ENCODE data around the gene ETV3L.
A peak's percentile ranks its signal among the peaks of the same experiment; 100 is the strongest.

ETV3L gene

DNA sequence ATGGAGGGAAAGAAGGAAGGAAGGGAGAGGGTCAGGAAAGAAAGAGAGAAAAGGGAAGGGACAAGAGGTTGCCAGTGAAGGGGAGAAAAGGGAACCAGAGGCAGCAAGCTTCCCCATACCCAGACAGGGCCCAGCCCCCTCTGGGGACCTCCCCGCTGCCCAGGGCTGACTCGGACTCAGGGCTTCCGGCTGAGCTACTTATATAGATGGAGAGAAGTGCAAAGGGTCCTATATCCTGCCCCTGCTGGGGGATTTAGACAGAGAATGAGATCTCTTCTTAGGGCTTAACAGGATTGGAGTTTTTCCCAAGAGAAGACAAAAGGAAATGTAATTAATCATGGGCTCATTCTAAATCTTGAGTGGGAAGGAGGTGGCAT is at the start of gene ETV3L:
TSS of gene ETV3L (minus strand) at position 176 of the 377 bp plus-strand sequence. CDS start 285 bp downstream, outside the sequence.
- DNase-seq (ENCODE audit: low read depth in 2 of 2) = no peak

DNA sequence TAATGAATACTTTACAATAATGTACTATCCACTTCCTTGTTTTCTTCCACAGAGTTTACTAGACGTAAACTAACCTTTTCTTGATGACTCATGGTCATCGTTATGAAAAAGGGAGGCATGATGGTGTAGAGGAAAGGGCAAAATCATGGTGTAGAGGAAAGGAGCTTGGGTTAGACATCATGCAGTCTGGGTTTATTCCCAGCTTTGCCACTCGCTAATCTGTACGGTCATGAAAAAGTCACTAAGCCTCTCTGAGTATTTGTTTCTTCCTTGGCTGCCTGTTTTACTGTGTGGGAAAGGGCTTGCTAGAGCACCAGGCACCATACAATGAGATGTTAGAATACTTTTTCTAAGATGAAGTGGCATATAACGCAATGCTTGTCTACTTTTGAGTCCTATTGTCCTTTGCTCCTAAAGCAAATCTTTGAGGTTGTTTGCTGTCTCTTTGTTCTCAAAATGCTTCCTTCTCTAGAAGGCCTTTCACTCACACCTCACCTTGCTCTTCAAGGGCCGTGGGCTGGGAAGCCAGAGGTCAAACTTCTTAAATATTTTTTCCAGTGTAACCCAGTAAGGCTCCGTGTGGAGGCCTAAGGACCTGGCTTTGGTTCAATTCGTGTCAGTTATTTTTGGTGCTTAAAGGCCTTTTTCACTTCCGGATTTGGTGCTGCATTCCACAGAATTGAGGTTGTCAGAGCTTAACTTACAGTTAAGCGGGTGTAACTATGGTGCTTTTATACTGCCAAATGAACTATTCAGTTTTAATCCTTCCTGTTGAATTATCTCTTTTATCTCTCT is 48.5 kb upstream of the ETV3L start:
- no peak for DNase-seq (ENCODE audit: low read depth in 2 of 2)

DNA sequence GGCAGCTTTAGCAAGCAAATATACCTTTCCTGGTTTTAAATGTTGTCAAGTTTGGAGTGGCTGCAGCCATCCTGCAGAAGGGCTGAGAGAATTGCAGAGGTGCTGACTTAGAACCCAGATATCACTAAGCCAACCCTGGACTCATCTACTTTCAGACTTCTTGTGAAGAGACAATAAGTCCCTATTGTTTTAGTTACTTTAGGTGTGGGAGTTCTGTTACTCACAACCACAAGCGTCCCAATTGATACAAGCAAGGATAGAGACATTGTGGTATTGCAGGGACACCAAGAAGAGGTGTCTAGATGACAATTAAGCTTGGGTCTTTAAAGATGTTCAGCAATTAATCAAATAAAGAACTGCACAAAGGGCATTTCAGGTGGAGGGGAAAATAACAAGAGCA is 47.4 kb upstream of the ETV3L start:
- DNase-seq (ENCODE audit: low read depth in 2 of 2) = no peak

DNA sequence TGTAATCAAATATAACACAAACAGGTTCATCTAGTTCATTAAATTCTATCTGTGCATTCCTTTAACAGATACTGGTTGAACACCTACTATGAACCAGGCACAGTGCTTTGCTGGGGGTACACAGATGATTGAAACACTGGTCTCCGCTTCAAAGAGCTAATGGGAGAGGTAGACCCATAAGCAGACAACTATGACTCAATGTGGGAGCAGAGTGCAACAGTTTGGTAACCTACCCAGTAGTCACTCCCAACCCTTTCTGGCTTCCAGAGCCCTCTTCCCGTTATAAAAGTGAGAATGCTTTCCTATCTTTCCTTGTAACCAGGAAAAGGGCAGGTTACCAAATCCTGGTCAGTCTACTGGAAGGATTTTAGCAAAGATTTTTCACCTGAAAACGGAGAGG is 46.6 kb upstream of the ETV3L start:
- no peak for DNase-seq (ENCODE audit: low read depth in 2 of 2)

DNA sequence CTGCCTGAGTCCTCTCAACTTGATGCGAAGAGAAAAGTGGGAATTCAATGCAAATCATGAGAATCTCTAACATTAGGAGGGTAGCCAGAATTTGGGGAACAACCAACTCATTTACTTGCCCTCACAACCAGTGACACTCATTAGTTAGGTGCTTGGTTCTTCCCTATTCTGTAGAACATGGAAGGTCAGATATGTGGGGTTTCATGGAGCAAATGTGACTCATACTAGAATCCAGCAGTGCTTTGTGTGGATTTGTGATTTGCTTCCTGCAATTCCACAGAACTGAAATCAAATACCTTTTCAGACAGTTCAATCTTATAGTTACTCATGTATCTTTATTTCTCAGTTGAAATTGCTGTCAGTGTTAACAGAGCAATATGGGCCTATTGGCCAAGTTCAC is 45.5 kb upstream of the ETV3L start:
- DNase-seq (ENCODE audit: low read depth in 2 of 2) = no peak

DNA sequence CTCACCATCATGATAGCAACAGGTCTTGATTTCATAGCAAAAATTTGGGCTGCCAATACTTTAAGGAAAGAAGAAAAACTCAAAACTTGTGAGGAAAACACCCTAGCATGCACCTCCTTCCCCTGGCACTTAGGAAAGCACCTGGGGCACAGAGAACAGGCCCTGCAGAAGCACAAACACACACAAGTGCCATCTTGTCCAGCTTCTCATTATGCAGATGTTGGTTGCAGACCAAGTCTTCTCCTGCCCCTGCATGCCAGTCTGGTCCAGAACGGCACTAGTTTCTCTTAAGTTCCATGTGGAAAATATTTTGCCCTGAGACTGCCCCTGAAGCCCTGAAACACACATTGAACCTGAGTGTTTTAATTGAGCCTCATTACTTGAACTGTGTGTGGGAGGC is 44.9 kb upstream of the ETV3L start:
- no peak for DNase-seq (ENCODE audit: low read depth in 2 of 2)

DNA sequence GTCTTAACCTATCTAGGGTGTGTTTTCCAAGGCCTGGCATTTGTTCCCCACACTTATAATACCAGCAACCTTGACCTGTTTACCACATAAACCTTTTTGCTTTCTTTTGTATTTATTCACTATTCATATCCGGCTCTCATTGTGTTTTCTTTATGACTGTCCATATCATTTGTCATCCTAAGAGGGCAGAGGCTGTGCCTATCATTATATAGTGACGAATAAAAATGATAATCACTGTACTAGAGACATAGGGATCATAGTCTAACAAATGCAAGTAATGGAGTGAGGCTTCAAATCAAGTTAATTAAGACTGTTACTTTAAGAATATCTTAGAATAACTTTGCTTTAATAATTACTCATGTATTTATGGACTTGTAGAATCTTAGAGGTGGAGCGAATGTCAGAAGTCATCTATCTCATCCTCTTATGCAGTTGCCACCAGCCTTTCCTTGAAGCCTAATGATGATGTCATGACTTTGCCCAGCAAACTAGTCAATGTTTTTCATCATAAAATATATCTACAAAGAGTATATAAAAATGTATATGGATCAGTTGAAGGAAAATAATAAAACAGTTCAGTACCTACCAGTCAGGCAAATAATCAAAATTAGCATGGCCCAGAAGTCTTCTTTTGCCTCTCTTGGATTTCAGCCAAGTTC is 43.3 kb upstream of the ETV3L start:
- no peak for DNase-seq (ENCODE audit: low read depth in 2 of 2)

DNA sequence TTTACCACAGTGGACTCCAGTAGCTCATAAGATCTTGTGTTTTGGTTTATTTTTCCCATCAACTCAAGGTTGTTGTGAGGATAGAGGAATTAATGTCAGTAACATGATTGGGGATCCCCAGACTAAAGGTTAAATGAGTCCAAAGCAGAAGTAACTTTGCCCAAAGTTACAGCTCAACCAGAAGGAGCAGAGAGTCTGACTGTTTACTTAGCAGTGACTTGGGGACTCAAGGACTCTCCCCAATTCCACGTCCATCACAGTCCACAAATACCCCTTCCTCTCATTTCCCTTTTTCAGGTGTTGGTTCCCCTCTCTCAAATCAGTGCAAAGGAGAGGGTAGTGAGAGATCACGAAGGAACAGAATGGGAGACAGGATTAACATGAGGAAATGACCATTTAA is 42.6 kb upstream of the ETV3L start:
- DNase-seq (ENCODE audit: low read depth in 2 of 2) = no peak

DNA sequence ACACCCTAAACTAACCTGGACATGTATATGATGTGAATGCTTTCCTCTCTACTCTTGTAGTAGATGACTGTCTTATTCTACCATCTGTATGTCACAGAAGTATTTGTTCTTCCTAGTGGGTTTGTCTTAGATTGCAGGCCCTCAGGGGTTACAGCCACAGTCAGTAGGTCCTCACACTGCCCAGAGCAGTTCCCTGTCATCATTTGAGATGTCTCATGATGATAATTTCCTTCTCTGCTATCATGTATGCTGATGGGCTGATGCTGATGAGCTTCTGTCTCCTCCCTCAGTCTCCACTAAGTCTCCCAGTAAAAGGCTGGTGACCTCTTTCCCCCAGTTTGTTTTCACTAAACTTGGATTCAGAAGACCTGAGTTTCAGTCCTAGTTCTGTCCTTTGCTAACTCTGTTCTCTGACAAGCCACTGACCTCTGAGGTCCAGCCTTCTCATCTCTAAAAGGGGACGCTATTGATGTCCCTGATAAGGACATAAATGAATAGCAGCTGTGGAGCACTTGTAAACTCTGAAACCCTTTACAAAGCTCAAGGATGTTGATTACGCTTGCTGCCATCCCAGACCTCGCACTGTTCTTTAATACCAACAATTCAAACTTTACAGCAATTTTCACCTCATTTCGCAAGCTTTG is 41.7 kb upstream of the ETV3L start:
- DNase-seq (ENCODE audit: low read depth in 2 of 2) = no peak

DNA sequence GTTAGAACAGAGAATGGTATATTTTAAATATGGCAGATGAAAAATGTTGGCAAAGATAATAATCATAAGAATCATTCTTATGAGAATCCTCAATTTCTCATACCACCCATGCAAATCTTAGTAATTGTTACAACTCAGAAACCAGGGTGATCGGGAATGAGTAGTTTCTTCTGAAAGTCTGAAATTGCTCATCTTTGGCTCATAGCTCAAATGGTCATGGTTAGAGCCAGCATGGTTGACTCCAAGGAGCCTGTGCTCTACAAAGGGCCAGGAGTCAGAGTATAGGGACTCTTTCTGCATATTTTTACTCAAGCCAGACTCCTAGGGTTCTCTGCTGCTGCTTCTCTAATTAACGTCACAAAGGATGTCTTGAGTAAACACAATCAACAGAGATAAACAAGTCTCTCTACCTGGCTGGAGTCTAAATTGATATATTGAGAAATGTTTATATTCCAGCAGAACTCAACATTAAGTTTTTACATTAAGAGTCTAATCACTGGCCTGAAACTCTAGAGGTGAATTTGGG is 40.5 kb upstream of the ETV3L start:
- DNase-seq (ENCODE audit: low read depth in 2 of 2) = peak in 1 of 2 donors; percentile 19

DNA sequence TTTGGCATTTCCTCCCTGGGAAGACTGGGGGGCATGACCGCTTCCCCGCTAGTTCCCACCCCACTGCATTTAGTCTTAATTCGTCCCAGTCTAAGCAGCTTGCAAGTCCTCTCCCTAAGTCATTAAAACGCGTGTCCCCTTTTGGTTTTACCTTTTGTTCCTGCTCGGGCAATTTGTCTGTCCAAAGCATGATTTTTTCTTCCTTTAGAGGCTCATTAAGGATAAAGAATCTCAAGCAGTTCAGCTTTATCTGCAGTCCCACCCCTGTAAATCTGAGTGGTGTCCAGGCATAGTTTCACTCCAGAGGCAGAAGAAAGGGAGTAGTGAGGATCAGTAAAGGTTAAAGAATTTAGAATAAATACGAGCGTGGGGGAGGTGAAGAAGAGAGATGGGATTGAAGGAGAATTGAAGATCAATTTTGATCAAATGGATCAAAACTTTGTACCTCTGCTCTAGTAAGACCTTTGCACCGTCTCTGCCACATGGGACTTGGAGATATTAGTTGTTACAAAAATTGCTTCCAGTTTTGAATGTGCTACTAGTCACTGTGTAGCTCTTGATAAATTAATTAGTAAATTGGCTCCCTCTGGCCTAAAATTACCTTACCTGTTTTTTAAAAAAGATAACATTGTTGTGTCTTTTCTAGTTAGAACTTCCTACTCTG is 39.6 kb upstream of the ETV3L start:
- no peak for DNase-seq (ENCODE audit: low read depth in 2 of 2)

DNA sequence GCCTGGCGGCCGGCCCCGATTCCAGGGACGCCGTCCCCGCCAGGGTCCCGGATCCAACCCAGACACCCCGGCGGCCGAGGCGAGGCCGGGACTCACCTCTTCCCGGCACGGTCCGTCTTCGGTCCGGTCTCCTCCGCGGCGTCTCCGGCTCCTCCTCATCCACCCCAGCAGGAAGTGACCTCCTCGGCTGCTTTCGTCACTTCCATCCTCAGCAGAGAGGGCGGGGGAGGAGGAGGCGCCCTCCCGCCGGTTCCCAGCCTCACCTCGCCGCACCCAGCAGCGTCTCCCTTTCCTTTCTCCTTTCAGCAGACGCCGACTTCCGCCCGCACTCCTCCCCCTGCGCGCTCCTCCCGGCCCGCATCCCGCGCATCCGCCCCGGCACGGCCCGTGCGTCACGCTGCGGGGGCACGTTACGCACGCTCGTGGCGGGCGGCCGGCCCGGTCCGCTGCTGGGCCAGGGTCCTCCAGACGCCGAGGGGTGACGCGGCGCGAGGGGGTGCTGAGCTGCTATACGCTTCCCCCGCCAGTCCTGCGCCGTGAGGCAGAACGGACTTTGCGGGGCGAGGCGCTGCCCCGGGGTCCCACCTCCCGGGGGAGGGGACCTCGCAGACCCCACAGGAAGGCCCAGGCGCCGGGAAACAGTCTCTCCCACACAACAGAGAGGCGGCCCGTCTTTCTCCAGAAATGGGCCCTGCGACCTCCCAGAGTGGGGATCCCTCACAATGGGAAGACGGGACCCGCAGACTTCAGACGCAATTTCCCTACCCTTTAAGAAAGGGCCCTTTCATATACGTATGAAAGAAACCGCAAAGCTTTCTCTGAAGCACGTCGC is 38.8 kb upstream of the ETV3L start, which contains the start of gene ETV3:
TSS of gene ETV3 (minus strand) at position 176 of the 832 bp plus-strand sequence. CDS start 2,043 bp downstream, outside the sequence.
- peak; percentile 75 to 88 for DNase-seq (ENCODE audit: low read depth in 2 of 2)

DNA sequence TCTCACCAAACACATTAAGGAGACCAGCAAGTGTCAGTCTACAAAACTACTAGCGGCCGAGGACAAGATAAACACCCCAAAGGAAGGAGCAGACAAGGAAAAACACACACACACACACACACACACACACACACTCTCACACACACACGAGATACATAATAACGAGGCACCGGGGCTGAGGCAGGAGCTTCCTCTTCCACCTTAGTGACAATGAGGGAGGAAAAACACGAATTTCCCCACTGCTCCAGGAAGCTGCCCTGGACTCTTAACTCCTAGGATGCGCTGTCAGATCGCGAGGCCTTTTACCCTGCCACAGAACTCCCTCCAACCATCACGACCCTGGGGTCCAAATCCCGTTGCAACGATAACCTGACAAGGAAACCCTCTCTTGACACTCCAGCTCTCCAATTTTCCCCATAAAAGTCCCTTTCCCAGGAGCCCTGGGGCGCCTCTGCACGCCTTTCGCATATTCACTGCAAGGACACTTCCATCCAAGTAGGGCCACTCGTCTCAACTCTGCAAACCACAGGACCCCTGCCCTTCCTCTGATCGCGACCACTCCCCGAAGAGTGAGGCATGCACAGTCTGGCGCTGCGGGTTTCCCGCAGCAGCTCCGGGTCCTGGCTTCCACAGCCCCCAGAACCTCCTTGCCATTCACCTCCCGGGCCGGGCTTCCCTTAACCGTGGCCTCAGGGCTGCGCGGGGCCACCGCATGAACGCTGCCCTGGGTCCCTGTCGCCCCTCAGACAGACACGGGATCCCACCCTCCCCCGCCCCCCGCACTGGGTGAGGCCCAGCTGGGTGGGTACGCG is 38.0 kb upstream of the ETV3L start:
- DNase-seq (ENCODE audit: low read depth in 2 of 2) = no peak

DNA sequence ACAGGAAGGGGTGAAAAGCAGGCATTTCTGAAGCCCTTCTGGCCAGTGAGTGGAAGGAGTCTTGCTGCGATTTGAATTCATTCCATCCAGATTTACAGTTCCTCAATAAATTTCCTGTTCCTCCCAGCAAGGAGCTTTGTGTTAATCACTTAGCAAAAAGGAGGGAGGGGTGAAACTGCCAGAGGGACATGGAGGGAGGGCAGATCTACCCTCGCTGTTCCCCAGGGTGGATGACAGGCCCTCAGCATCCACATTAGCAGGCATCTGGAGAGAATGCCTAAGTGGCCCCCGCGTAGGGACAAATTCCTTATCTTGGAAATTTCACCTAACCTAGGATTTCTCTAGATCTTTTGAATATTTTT is 37.4 kb upstream of the ETV3L start:
- no peak for DNase-seq (ENCODE audit: low read depth in 2 of 2)

DNA sequence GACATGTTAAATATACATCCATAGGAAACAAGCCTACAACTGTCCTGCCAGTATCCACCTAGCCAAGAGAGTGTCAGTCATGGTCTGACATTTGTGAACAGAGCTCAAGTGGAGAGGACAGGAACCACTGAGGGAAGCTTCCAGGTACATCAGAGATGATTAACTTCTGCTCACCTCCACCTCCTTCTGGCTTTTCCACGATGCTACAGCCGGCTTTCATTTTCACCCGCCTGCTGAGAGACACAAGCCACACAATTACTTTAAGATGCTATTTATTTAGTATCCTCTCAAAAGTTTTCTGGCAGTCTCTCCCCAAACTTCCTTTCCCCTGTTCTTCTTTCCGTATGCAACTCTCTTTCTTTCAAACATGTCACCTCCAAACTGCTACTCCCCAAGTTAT is 36.5 kb upstream of the ETV3L start:
- DNase-seq (ENCODE audit: low read depth in 2 of 2) = no peak

DNA sequence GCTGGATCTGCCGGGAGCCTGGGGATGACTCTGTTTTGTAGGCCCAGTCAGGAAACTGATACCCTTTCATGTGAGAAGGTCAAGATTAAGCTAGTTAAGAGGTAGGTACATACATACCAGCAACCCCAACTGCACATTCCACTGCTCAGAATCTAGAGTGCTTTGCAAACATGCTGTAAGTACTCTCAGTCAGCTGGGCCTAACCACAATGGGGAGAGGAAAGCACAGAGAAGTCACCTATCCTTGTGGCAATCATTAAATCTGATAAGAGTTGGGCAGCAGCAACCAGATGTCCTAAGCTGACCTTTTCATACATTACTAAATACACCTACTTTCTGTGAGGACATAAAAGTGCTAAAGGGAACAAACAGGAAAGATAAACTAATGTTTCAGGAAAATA is 36.0 kb upstream of the ETV3L start:
- DNase-seq (ENCODE audit: low read depth in 2 of 2) = no peak

DNA sequence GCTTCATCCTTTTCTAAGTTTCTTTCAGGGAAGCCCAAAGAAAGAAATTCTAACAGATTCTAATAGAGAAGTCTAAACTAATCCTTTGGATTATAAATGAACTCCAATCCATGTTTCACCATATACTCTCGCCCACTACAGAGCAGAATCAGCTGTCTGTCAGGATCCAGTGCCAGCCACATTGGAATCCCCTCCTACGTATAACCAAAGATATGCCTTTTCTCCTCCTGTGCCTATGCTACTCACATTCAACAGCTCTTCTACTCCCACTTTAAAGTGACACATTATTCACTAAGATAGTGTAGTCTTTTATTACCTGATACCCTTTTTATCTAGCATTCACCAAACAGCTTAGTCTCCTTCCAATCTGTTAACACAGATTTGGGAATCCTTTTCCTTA is 35.5 kb upstream of the ETV3L start:
- DNase-seq (ENCODE audit: low read depth in 2 of 2) = no peak

DNA sequence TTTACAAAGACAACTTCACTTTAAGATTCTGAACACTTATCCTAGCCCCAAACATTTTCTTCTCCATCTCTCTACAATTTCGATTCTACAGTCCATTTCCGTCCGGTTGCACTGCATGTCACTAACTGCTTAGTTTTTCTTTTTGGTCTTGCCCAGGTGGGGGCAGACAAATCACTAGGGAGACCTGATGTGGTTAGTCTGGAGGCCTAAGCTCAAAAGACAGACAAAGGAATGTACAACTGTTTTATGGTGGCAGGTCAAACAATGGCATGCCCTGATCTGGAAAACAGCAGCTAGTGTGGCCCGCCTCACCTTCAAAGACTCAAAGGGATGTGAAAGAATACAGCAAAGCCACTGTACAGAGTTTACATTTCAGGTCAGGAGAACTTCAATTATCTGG is 34.8 kb upstream of the ETV3L start:
- DNase-seq (ENCODE audit: low read depth in 2 of 2) = no peak

DNA sequence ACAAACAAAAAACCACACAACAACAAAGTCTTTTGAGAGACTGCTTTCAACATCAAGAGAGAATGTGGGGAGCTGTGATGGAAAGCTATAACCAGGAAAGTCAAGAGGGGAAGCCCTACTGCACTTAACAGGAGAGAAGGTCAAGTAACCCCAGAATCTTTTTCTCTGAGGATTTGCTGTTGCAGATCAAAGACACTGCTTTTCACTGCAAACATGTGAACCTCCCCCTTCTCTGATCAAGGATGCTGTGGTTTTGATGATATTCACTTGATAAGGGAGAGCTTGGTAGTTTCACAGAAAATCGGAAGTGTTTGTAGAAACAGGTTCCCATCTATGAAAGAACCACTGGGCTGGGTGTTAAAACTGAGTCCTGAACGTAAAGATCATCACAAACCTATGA is 33.8 kb upstream of the ETV3L start:
- no peak for DNase-seq (ENCODE audit: low read depth in 2 of 2)

DNA sequence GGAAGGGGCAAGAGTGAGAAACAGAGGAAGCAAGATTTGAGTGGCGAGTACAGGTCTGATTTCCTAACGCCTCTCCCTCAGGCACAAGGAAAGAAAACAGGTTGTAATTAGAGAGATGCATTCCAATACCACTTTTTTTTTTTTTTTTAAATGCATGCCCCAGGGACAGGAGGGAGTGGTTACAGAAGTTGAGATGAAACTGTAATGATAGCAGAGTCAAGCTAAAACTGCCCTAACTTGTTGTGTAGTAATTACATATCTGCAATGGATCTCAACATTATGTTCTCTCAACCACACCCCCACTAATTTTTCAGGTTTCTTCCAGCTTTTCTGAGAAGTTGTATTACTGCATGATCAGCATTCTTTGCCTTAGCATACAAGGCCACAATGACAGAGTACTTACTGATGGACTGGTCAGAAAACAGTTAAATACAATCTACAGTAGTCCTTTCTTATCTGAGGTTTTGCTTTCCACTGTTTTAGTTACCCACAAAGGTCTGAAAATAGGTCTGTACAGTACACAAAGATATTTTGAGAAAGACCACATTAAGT is 33.1 kb upstream of the ETV3L start:
- DNase-seq (ENCODE audit: low read depth in 2 of 2) = no peak
